ENCODE measurements around the gene OR2B2. TPM values are rescaled to one million over a fixed set of nuclear protein-coding genes. Genes with fewer than 3 reads are reported as not detected.
"Not testable (repeated sequence)": the region's sequence is repeated elsewhere in the genome, so short reads cannot be mapped to it uniquely, and the experiment has no call there.

OR2B2 gene
- total and polyA plus RNA-seq, 2 of the 4 experiments (the other 2 are of a cell fraction) = not detected

DNA sequence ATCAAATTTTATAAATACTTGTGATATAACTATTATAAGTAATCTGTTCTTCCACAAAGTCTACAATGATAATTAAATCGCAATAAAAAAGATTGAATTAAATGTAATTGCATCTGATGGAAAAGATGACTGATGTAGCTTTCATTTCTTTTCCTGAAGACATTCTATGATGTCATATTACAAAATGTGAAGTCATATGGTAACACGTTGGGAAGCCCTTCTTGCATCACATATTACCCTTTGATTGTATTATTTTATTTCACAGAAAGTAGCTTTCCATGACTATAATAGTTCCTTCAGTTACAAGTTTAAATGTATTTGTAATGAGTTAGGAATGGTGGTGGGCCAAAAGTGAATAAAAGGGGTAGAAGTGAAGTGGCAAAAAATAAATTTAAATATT is 19.0 kb upstream of the OR2B2 start:
- H3K79me1 ChIP-seq (ENCODE audit: low read depth in 1 of 2, low read length in 2 of 2) = no peaks in the 10 kb centered on the region
- no peak overlapping the region for H3K27ac ChIP-seq (ENCODE audit: insufficient read depth, low read length)
- H4K5ac ChIP-seq (ENCODE audit: low read depth, low read length) = no peak overlapping the region
- no peak overlapping the region for H3K4me3 ChIP-seq (ENCODE audit: insufficient read depth, low read depth, low read length)
- dilution Hi-C loops (cut with HindIII; ENCODE audit: low sequenced_read_pairs, unreplicated experiment) = no loop called here
- in situ Hi-C loops (cut with MboI; ENCODE audit: low sequenced_read_pairs) = no loop called here
- H3K56ac ChIP-seq (ENCODE audit: extremely low read depth, insufficient read depth, low read length) = no peak overlapping the region
- WGBS, 2 experiments (ENCODE audit: extremely low coverage in 2 of 2, insufficient read length in 1 of 2) = no CpG with 5 or more reads among the region's 2 CpGs
- no peaks in the 10 kb centered on the region for H3K9me1 ChIP-seq (ENCODE audit: insufficient read depth, low read length)
- H2BK20ac ChIP-seq (ENCODE audit: low read depth, low read length) = no peak overlapping the region
- no peak for DNase-seq
- no peaks in the 10 kb centered on the region for H4K20me1 ChIP-seq (ENCODE audit: insufficient read depth, low read length)
- H3K36me3 ChIP-seq (ENCODE audit: control insufficient read depth, insufficient read depth, low read length) = no peaks in the 10 kb centered on the region
- H4K8ac ChIP-seq (ENCODE audit: low read depth in 2 of 2, low read length in 2 of 2) = no peak overlapping the region
- H3K9ac ChIP-seq (ENCODE audit: low read depth, low read length) = no peak overlapping the region
- no peak overlapping the region for H3K23ac ChIP-seq (ENCODE audit: low read depth, low read length)
- H2BK5ac ChIP-seq (ENCODE audit: low read depth, low read length, poor library complexity, severe bottlenecking) = no peak overlapping the region
- no peak overlapping the region for H3K4me2 ChIP-seq (ENCODE audit: low read depth, low read length)
- no TSS peak for BruUV-seq (replicated peaks)
- H2AK9ac ChIP-seq (replicated peaks; ENCODE audit: low read depth, low read length, poor library complexity) = no peak overlapping the region
- intact Hi-C loops (cut with micrococcal nuclease) = no loop called here
- H3K4ac ChIP-seq (ENCODE audit: low read depth, low read length) = no peak overlapping the region
- POLR2A ChIA-PET (ENCODE audit: unreplicated experiment) = no interaction called here
- CTCF ChIA-PET = no interaction called here
- H4K91ac ChIP-seq (ENCODE audit: insufficient read depth, low read depth, low read length) = no peak overlapping the region
- no peaks in the 10 kb centered on the region for H3K9me3 ChIP-seq (ENCODE audit: control insufficient read depth, insufficient read depth, low read length)
- no peaks in the 10 kb centered on the region for H3K27me3 ChIP-seq (ENCODE audit: control insufficient read depth, insufficient read depth, low read length)
- no peak overlapping the region for H2AK5ac ChIP-seq (ENCODE audit: low read depth, low read length)
- no peak overlapping the region for H3K14ac ChIP-seq (replicated peaks; ENCODE audit: low read depth, low read length)
- no peak overlapping the region for H2BK15ac ChIP-seq (ENCODE audit: low read depth, low read length)
- ATAC-seq (ENCODE audit: low read depth) = no peak
- no peak overlapping the region for H2AFZ ChIP-seq (replicated peaks; ENCODE audit: low read length, poor library complexity)
- no peak overlapping the region for H3K18ac ChIP-seq (ENCODE audit: low read depth, low read length)
- no peaks in the 10 kb centered on the region for H3K4me1 ChIP-seq (ENCODE audit: control insufficient read depth, insufficient read depth, low read length)
- no peak for TF ChIP-seq BHLHE40 (IDR thresholded peaks at IDR 0.05; ENCODE audit: low read depth, low read length)
- no peak for TF ChIP-seq MAZ (IDR thresholded peaks at IDR 0.05; ENCODE audit: borderline replicate concordance, low read depth, low read length)
- no peak for TF ChIP-seq CEBPB (IDR thresholded peaks at IDR 0.05; ENCODE audit: low read depth, low read length)
- TF ChIP-seq, protein P1, sequence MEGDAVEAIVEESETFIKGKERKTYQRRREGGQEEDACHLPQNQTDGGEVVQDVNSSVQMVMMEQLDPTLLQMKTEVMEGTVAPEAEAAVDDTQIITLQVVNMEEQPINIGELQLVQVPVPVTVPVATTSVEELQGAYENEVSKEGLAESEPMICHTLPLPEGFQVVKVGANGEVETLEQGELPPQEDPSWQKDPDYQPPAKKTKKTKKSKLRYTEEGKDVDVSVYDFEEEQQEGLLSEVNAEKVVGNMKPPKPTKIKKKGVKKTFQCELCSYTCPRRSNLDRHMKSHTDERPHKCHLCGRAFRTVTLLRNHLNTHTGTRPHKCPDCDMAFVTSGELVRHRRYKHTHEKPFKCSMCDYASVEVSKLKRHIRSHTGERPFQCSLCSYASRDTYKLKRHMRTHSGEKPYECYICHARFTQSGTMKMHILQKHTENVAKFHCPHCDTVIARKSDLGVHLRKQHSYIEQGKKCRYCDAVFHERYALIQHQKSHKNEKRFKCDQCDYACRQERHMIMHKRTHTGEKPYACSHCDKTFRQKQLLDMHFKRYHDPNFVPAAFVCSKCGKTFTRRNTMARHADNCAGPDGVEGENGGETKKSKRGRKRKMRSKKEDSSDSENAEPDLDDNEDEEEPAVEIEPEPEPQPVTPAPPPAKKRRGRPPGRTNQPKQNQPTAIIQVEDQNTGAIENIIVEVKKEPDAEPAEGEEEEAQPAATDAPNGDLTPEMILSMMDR (conservative IDR thresholded peaks at IDR 0.05; ENCODE audit: low read depth, low read length) = no peak
- TF ChIP-seq SMC3 (IDR thresholded peaks at IDR 0.05; ENCODE audit: low read depth, low read length) = no peak
- no peak overlapping the region for H2BK120ac ChIP-seq (ENCODE audit: low read depth, low read length)

DNA sequence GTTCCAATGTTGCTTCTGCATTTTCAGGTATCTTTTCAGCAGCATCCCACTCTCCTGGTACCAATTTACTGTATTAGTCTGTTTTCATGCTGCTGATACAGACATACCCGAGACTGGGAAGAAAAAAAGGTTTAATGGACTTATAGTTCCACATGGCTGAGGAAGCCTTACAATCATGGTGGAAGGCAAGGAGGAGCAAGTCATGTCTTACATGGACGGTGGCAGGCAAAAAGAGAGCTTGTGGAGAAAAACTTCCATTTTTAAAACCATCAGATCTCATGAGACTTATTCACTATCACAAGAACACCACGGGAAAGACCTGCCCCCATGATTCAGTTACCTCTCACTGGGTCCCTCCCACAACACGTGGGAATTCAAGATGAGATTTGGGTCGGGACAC is 17.7 kb upstream of the OR2B2 start:
- H3K9me1 ChIP-seq (ENCODE audit: insufficient read depth, low read length); H3K36me3 ChIP-seq (ENCODE audit: control insufficient read depth, insufficient read depth, low read length); H2AK9ac ChIP-seq (replicated peaks; ENCODE audit: low read depth, low read length, poor library complexity); BruUV-seq (replicated peaks); H3K4me2 ChIP-seq (ENCODE audit: low read depth, low read length); H3K9me3 ChIP-seq (ENCODE audit: control insufficient read depth, insufficient read depth, low read length); H3K4ac ChIP-seq (ENCODE audit: low read depth, low read length); H3K18ac ChIP-seq (ENCODE audit: low read depth, low read length); H3K27me3 ChIP-seq (ENCODE audit: control insufficient read depth, insufficient read depth, low read length); H3K9ac ChIP-seq (ENCODE audit: low read depth, low read length); H2BK20ac ChIP-seq (ENCODE audit: low read depth, low read length); H4K20me1 ChIP-seq (ENCODE audit: insufficient read depth, low read length); intact Hi-C loops (cut with micrococcal nuclease); POLR2A ChIA-PET (ENCODE audit: unreplicated experiment); H4K91ac ChIP-seq (ENCODE audit: insufficient read depth, low read depth, low read length); H3K56ac ChIP-seq (ENCODE audit: extremely low read depth, insufficient read depth, low read length); H2BK120ac ChIP-seq (ENCODE audit: low read depth, low read length); H3K4me1 ChIP-seq (ENCODE audit: control insufficient read depth, insufficient read depth, low read length); H2BK15ac ChIP-seq (ENCODE audit: low read depth, low read length); DNase-seq; in situ Hi-C loops (cut with MboI; ENCODE audit: low sequenced_read_pairs); H2BK5ac ChIP-seq (ENCODE audit: low read depth, low read length, poor library complexity, severe bottlenecking); H2AK5ac ChIP-seq (ENCODE audit: low read depth, low read length); H4K5ac ChIP-seq (ENCODE audit: low read depth, low read length); H3K23ac ChIP-seq (ENCODE audit: low read depth, low read length); H3K4me3 ChIP-seq (ENCODE audit: insufficient read depth, low read depth, low read length); H4K8ac ChIP-seq (ENCODE audit: low read depth in 2 of 2, low read length in 2 of 2); dilution Hi-C loops (cut with HindIII; ENCODE audit: low sequenced_read_pairs, unreplicated experiment); ATAC-seq (ENCODE audit: low read depth); H3K27ac ChIP-seq (ENCODE audit: insufficient read depth, low read length); H3K14ac ChIP-seq (replicated peaks; ENCODE audit: low read depth, low read length); H3K79me1 ChIP-seq (ENCODE audit: low read depth in 1 of 2, low read length in 2 of 2); H2AFZ ChIP-seq (replicated peaks; ENCODE audit: low read length, poor library complexity): not testable (repeated sequence)
- no CpG with 5 or more reads among the region's 5 CpGs for WGBS, 2 experiments (ENCODE audit: extremely low coverage in 2 of 2, insufficient read length in 1 of 2)
- CTCF ChIA-PET = interaction anchor here (0.6 kb wide), 1 partner anchor 19 kb away, joined by 3 read pairs; no protein-coding TSS in a partner anchor

All from IMR-90 (cell line).